Activated B cell treated with CpG ODN at 0.5 μM for 24 hours (primary cell): Measurements from ENCODE around the gene SETMAR. TPM values are rescaled to one million over a fixed set of nuclear protein-coding genes. Genes with fewer than 3 reads are reported as not detected.

Source experiments
- ATAC-seq: fragments of 200-7000 bp; cut with Tn5 transposase; one replicate; pipeline ENCODE4 v1.10.0; 2021; ENCODE audit warnings: low read depth, mild to moderate bottlenecking, moderate library complexity
- CTCF ChIA-PET: fragments of 350-600 bp; sonication (Branson Sonifier 250); formaldehyde crosslinking; loops from one replicate; lab custom pipeline; 2021; ENCODE audit warnings: antibody characterized with exemption; lab: Charles Lee
- POLR2A ChIA-PET: fragments of 350-600 bp; sonication (Branson Sonifier 250); formaldehyde crosslinking; loops from one replicate; lab custom pipeline; 2021; ENCODE audit warnings: antibody characterized with exemption; lab: Charles Lee
- DNase-seq: peaks from one replicate; pipeline ENCODE4 v3.0.0; 2022
- H3K27ac Mint-ChIP-seq: one replicate; pipeline ENCODE4 v1.8.0; 2020; ENCODE audit warnings: mixed read lengths
- H3K27me3 Mint-ChIP-seq: one replicate; pipeline ENCODE4 v1.8.0; 2021; ENCODE audit warnings: mixed read lengths
- H3K36me3 Mint-ChIP-seq: one replicate; pipeline ENCODE4 v1.8.0; 2021; ENCODE audit warnings: low read depth, mixed read lengths
- H3K4me1 Mint-ChIP-seq: one replicate; pipeline ENCODE4 v1.8.0; 2021; ENCODE audit warnings: mixed read lengths
- H3K4me3 Mint-ChIP-seq: one replicate; pipeline ENCODE4 v1.8.0; 2020; ENCODE audit warnings: mild to moderate bottlenecking, mixed read lengths
- H3K9me3 Mint-ChIP-seq: one replicate; pipeline ENCODE4 v1.8.0; 2020; ENCODE audit warnings: mixed read lengths
- CTCF ChIP-seq: fragments of 200-600 bp; IDR thresholded peaks from one replicate; pipeline ENCODE4 v1.8.0; 2022; ENCODE audit warnings: antibody characterized with exemption, mild to moderate bottlenecking
- intact Hi-C: fragments of 100-400 bp; cut with micrococcal nuclease; formaldehyde crosslinking; loops from one replicate; pipeline ENCODE4 v1.15.1; 2024
- total RNA-seq: library from RNA; stranded (reverse); gene quantifications from 2 replicates; pipeline ENCODE4 v1.2.3, GENCODE V29; 2022

The SETMAR gene
- total RNA-seq, 1 donor from 2014 or later, result 11.4 TPM

GRCh38 chr3:4271834-4272233 is 31.3 kb upstream of the SETMAR start:
- no peak overlapping the region for H3K27ac Mint-ChIP-seq
- DNase-seq, result no peak
- H3K36me3 Mint-ChIP-seq, result no peaks in the 10 kb centered on the region

GRCh38 chr3:4279516-4280105 is 23.6 kb upstream of the SETMAR start:
- Mint-ChIP-seq H3K4me3 (no peak overlapping the region), H3K9me3 (no peaks in the 10 kb centered on the region), H3K27me3 (no peaks in the 10 kb centered on the region), H3K4me1 (no peaks in the 10 kb centered on the region), H3K27ac (no peak overlapping the region), H3K36me3 (no peaks in the 10 kb centered on the region)
- POLR2A ChIA-PET, result no interaction called here
- CTCF ChIA-PET, result no interaction called here
- intact Hi-C loops, result loop anchor here (10.0 kb wide), 1 partner anchor 215 kb away; no protein-coding TSS in a partner anchor
- ATAC-seq (no peak), DNase-seq (no peak)
- no peak for TF ChIP-seq CTCF

More at GRCh38 chr3:4271834-4272233, 31.3 kb upstream of the SETMAR start:
- intact Hi-C loops, result loop anchor here (1.0 to 10.0 kb wide), 2 partner anchors 207 to 1072 kb away; no protein-coding TSS in a partner anchor
- ChIA-PET CTCF (interaction anchor here (0.6 to 4.5 kb wide), 15 partner anchors 14 to 1079 kb away, joined by 3 to 138 read pairs (median 4); no protein-coding TSS in a partner anchor), POLR2A (interaction anchor here (0.8 kb wide), 1 partner anchor 1071 kb away, joined by 3 read pairs; no protein-coding TSS in a partner anchor)
- peak; percentile 49 for ATAC-seq
- H3K4me1 Mint-ChIP-seq, result peaks cover 26% of the 10 kb centered on the region
- TF ChIP-seq CTCF, result no peak
- H3K27me3 Mint-ChIP-seq, result no peaks in the 10 kb centered on the region
- no peak overlapping the region for H3K4me3 Mint-ChIP-seq
- H3K9me3 Mint-ChIP-seq, result no peaks in the 10 kb centered on the region

- no peaks in the 10 kb centered on the region for H3K9me3 Mint-ChIP-seq
- TF ChIP-seq CTCF, result no peak
- no peaks in the 10 kb centered on the region for H3K36me3 Mint-ChIP-seq
- H3K27me3 Mint-ChIP-seq, result no peaks in the 10 kb centered on the region
- no peak overlapping the region for H3K27ac Mint-ChIP-seq
- intact Hi-C loops, result no loop called here
- ChIA-PET POLR2A (no interaction called here), CTCF (no interaction called here)
- ATAC-seq, result no peak
- no peak for DNase-seq
- no peaks in the 10 kb centered on the region for H3K4me1 Mint-ChIP-seq
- H3K4me3 Mint-ChIP-seq, result no peak overlapping the region
Observed at GRCh38 chr3:4281991-4282390, 21.2 kb upstream of the SETMAR start.

- Mint-ChIP-seq H3K4me1 (no peaks in the 10 kb centered on the region), H3K36me3 (no peaks in the 10 kb centered on the region), H3K9me3 (no peaks in the 10 kb centered on the region), H3K27ac (no peak overlapping the region), H3K4me3 (no peak overlapping the region), H3K27me3 (no peaks in the 10 kb centered on the region)
- POLR2A ChIA-PET, result no interaction called here
- no peak for TF ChIP-seq CTCF
- CTCF ChIA-PET, result interaction anchor here (0.7 to 12.1 kb wide), 3 partner anchors 486 to 1084 kb away, joined by 3 to 222 read pairs (median 3); no protein-coding TSS in a partner anchor
- ATAC-seq, result no peak
- no peak for DNase-seq
- intact Hi-C loops, result no loop called here
Observed at GRCh38 chr3:4284865-4285264, 18.3 kb upstream of the SETMAR start.

- Mint-ChIP-seq H3K36me3 (no peaks in the 10 kb centered on the region), H3K4me1 (no peaks in the 10 kb centered on the region), H3K27me3 (no peaks in the 10 kb centered on the region), H3K27ac (no peak overlapping the region), H3K9me3 (no peaks in the 10 kb centered on the region), H3K4me3 (no peak overlapping the region)
- intact Hi-C loops, result no loop called here
- no peak for DNase-seq
- ATAC-seq, result no peak
- no peak for TF ChIP-seq CTCF
- ChIA-PET POLR2A (no interaction called here), CTCF (interaction anchor here (1.0 to 12.1 kb wide), 5 partner anchors 9 to 1089 kb away, joined by 3 to 222 read pairs (median 6); no protein-coding TSS in a partner anchor)
Observed at GRCh38 chr3:4289044-4289443, 14.1 kb upstream of the SETMAR start.
